ENCODE data around the gene FOXD2.

DNA sequence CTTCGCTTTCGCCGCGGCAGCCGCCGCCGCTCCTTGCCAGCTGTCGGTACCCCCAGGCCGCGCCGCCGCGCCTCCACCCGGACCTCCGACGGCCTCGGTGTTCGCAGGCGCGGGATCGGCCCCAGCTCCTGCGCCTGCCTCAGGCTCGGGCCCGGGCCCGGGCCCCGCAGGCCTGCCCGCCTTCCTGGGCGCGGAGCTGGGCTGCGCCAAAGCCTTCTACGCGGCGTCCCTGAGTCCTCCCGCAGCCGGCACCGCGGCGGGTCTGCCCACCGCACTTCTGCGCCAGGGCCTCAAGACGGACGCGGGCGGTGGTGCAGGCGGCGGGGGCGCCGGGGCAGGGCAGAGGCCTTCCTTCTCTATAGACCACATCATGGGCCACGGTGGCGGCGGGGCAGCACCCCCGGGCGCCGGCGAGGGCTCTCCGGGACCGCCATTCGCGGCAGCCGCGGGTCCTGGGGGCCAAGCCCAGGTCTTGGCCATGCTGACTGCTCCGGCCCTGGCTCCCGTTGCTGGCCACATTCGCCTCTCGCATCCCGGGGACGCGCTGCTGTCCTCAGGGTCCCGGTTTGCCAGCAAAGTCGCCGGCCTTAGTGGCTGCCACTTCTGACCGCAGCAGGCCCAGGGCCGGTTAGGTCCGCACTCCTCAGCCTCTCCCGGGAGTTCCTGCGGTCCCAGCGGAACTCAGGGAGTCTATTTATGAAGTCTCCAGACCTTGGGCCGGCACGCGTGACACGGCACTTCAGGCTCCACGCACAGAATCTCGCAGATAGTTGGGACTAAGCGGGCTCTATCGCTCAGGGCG is 1.4 kb downstream of the FOXD2 start:
- TF ChIP-seq, protein P1, sequence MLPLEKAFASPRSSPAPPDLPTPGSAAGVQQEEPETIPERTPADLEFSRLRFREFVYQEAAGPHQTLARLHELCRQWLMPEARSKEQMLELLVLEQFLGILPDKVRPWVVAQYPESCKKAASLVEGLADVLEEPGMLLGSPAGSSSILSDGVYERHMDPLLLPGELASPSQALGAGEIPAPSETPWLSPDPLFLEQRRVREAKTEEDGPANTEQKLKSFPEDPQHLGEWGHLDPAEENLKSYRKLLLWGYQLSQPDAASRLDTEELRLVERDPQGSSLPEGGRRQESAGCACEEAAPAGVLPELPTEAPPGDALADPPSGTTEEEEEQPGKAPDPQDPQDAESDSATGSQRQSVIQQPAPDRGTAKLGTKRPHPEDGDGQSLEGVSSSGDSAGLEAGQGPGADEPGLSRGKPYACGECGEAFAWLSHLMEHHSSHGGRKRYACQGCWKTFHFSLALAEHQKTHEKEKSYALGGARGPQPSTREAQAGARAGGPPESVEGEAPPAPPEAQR (tag by site-specific recombination; IDR thresholded peaks at IDR 0.05) = no peak
- TF ChIP-seq, protein P2, sequence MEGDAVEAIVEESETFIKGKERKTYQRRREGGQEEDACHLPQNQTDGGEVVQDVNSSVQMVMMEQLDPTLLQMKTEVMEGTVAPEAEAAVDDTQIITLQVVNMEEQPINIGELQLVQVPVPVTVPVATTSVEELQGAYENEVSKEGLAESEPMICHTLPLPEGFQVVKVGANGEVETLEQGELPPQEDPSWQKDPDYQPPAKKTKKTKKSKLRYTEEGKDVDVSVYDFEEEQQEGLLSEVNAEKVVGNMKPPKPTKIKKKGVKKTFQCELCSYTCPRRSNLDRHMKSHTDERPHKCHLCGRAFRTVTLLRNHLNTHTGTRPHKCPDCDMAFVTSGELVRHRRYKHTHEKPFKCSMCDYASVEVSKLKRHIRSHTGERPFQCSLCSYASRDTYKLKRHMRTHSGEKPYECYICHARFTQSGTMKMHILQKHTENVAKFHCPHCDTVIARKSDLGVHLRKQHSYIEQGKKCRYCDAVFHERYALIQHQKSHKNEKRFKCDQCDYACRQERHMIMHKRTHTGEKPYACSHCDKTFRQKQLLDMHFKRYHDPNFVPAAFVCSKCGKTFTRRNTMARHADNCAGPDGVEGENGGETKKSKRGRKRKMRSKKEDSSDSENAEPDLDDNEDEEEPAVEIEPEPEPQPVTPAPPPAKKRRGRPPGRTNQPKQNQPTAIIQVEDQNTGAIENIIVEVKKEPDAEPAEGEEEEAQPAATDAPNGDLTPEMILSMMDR (tag by site-specific recombination; IDR thresholded peaks at IDR 0.05) = no peak
- TF ChIP-seq ZNF560 (tag by site-specific recombination; IDR thresholded peaks at IDR 0.05; ENCODE audit: borderline replicate concordance) = no peak
- TF ChIP-seq ZNF292 (tag by site-specific recombination; IDR thresholded peaks at IDR 0.05; ENCODE audit: borderline replicate concordance, low read depth) = no peak
- no peak for TF ChIP-seq SALL2 (tag by site-specific recombination; IDR thresholded peaks at IDR 0.05; ENCODE audit: borderline replicate concordance)
- no peak for TF ChIP-seq ZNF391 (tag by site-specific recombination; IDR thresholded peaks at IDR 0.05; ENCODE audit: borderline replicate concordance, low read depth)
- TF ChIP-seq, protein P3, sequence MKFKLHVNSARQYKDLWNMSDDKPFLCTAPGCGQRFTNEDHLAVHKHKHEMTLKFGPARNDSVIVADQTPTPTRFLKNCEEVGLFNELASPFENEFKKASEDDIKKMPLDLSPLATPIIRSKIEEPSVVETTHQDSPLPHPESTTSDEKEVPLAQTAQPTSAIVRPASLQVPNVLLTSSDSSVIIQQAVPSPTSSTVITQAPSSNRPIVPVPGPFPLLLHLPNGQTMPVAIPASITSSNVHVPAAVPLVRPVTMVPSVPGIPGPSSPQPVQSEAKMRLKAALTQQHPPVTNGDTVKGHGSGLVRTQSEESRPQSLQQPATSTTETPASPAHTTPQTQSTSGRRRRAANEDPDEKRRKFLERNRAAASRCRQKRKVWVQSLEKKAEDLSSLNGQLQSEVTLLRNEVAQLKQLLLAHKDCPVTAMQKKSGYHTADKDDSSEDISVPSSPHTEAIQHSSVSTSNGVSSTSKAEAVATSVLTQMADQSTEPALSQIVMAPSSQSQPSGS (tag by site-specific recombination; IDR thresholded peaks at IDR 0.05; ENCODE audit: low read depth) = no peak
- no peak for TF ChIP-seq ZNF19 (tag by site-specific recombination; IDR thresholded peaks at IDR 0.05; ENCODE audit: low read depth)
- no peak for TF ChIP-seq ZNF501 (tag by site-specific recombination; IDR thresholded peaks at IDR 0.05)
- no peak for TF ChIP-seq SP2 (tag by site-specific recombination; IDR thresholded peaks at IDR 0.05)
- TF ChIP-seq, protein P4, sequence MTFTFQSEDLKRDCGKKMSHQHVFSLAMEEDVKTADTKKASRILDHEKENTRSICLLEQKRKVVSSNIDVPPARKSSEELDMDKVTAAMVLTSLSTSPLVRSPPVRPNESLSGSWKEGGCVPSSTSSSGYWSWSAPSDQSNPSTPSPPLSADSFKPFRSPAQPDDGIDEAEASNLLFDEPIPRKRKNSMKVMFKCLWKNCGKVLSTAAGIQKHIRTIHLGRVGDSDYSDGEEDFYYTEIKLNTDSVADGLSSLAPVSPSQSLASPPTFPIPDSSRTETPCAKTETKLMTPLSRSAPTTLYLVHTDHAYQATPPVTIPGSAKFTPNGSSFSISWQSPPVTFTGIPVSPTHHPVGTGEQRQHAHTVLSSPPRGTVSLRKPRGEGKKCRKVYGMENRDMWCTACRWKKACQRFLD (tag by site-specific recombination; IDR thresholded peaks at IDR 0.05) = no peak
